ENCODE measurements around the gene SUGCT. TPM values are rescaled to one million over a fixed set of nuclear protein-coding genes. Genes with fewer than 3 reads are reported as not detected.

The SUGCT gene
- total RNA-seq, 2 experiments from 2014 or later = 0.76 to 1.5 TPM

- Mint-ChIP-seq H3K27me3 (no peaks in the 10 kb centered on the region), H3K4me1 (ENCODE audit: low read depth) (no peaks in the 10 kb centered on the region), H3K36me3 (no peaks in the 10 kb centered on the region), H3K27ac (no peak overlapping the region), H3K4me3 (no peak overlapping the region), H3K9me3 (no peaks in the 10 kb centered on the region)
- intact Hi-C loops (cut with micrococcal nuclease) = no loop called here
- ChIA-PET CTCF (no interaction called here), POLR2A (no interaction called here)
- no peak for DNase-seq
These were observed 219.9 kb downstream of the SUGCT start for GRCh38 chr7:40354711-40355110.

GRCh38 chr7:40356312-40356711, 221.5 kb downstream of the SUGCT start:
- intact Hi-C loops (cut with micrococcal nuclease) = no loop called here
- Mint-ChIP-seq H3K9me3 (peaks cover 3% of the 10 kb centered on the region), H3K27me3 (no peaks in the 10 kb centered on the region), H3K36me3 (no peaks in the 10 kb centered on the region), H3K4me3 (no peak overlapping the region), H3K27ac (no peak overlapping the region), H3K4me1 (ENCODE audit: low read depth) (no peaks in the 10 kb centered on the region)
- DNase-seq = no peak
- ChIA-PET POLR2A (no interaction called here), CTCF (no interaction called here)

- no peaks in the 10 kb centered on the region for H3K36me3 Mint-ChIP-seq
- H3K27ac Mint-ChIP-seq = no peak overlapping the region
- no peaks in the 10 kb centered on the region for H3K27me3 Mint-ChIP-seq
- peaks cover 5% of the 10 kb centered on the region for H3K9me3 Mint-ChIP-seq
- no peak for DNase-seq
- intact Hi-C loops (cut with micrococcal nuclease) = no loop called here
- ChIA-PET CTCF (no interaction called here), POLR2A (no interaction called here)
- no peak overlapping the region for H3K4me3 Mint-ChIP-seq
- H3K4me1 Mint-ChIP-seq (ENCODE audit: low read depth) = no peaks in the 10 kb centered on the region
These were observed 222.3 kb downstream of the SUGCT start for GRCh38 chr7:40356871-40357709.

DNA sequence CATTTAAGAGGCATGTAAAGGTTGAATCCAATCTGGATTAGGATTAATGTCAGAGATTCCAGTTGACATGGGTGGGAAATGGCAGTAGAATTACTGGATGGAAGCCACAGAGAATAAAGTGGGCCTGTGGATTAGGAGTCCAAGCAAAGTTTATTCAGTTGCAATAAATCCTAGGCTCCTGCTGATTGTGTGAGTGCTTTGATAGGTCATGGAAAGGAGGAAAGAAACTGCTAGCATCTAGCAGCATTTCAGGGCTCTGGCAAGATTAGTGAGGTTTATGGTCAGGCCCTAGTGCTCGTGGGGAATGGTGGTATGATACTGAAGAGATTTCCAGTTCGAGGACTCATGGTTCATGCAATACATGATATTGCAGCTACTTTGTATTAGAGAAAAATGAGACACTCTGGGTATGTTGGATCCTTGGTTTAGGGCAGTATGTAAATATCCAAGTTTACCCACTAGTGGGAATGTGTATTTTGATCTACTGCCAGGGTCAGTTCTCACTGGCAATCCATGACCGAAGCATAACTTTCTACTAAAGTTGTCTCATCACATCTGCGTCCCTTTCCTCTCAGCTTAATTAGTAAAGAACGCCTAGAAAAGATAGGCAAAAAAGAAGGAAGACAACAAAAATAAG, 235.0 kb downstream of the SUGCT start:
- no peaks in the 10 kb centered on the region for H3K4me1 Mint-ChIP-seq (ENCODE audit: low read depth)
- no peak overlapping the region for H3K27ac Mint-ChIP-seq
- ChIA-PET POLR2A (no interaction called here), CTCF (no interaction called here)
- peaks cover 8% of the 10 kb centered on the region for H3K9me3 Mint-ChIP-seq
- no peaks in the 10 kb centered on the region for H3K27me3 Mint-ChIP-seq
- H3K36me3 Mint-ChIP-seq = no peaks in the 10 kb centered on the region
- DNase-seq = no peak
- H3K4me3 Mint-ChIP-seq = no peak overlapping the region
- intact Hi-C loops (cut with micrococcal nuclease) = no loop called here

- CTCF ChIA-PET = no interaction called here
- POLR2A ChIA-PET = no interaction called here
- H3K27me3 Mint-ChIP-seq = no peaks in the 10 kb centered on the region
These were observed 237.1 kb downstream of the SUGCT start for GRCh38 chr7:40371806-40372440.

DNA sequence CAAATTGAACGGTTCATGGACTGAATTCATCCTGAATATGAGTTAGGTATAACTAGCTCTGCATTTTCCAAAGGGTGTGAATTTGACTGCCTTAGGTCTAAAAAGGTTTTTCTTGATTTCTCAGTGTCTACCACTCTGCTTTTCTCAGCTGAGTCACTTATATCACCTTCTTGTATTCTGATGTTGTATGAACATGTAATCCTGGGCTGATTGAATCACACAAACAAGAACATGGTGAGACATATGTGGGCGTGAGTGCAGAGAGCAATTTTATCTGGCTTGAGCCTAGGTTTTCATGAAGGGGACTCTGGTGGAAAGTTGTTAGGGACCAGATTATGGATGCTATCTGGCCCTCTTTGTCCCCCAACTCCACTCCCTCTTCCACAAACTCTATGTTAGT, 239.8 kb downstream of the SUGCT start:
- Mint-ChIP-seq H3K36me3 (no peaks in the 10 kb centered on the region), H3K4me1 (ENCODE audit: low read depth) (no peaks in the 10 kb centered on the region), H3K27ac (no peak overlapping the region), H3K4me3 (no peak overlapping the region), H3K9me3 (peaks cover 4% of the 10 kb centered on the region), H3K27me3 (no peaks in the 10 kb centered on the region)
- ChIA-PET CTCF (no interaction called here), POLR2A (no interaction called here)
- intact Hi-C loops (cut with micrococcal nuclease) = no loop called here
- DNase-seq = no peak

More at GRCh38 chr7:40371806-40372440, 237.1 kb downstream of the SUGCT start:
- intact Hi-C loops (cut with micrococcal nuclease) = no loop called here
- H3K27ac Mint-ChIP-seq = no peak overlapping the region
- H3K9me3 Mint-ChIP-seq = peaks cover 8% of the 10 kb centered on the region
- H3K4me1 Mint-ChIP-seq (ENCODE audit: low read depth) = no peaks in the 10 kb centered on the region
- no peaks in the 10 kb centered on the region for H3K36me3 Mint-ChIP-seq
- H3K4me3 Mint-ChIP-seq = no peak overlapping the region
- DNase-seq = no peak

- Mint-ChIP-seq H3K27ac (no peak overlapping the region), H3K4me3 (no peak overlapping the region), H3K27me3 (no peaks in the 10 kb centered on the region), H3K4me1 (ENCODE audit: low read depth) (no peaks in the 10 kb centered on the region), H3K9me3 (peaks cover 2% of the 10 kb centered on the region), H3K36me3 (no peaks in the 10 kb centered on the region)
- intact Hi-C loops (cut with micrococcal nuclease) = no loop called here
- CTCF ChIA-PET = no interaction called here
- POLR2A ChIA-PET = no interaction called here
- DNase-seq = no peak
These were observed 245.3 kb downstream of the SUGCT start for GRCh38 chr7:40380111-40380510.

GRCh38 chr7:40382145-40382544, 247.3 kb downstream of the SUGCT start:
- no peaks in the 10 kb centered on the region for H3K36me3 Mint-ChIP-seq
- ChIA-PET POLR2A (no interaction called here), CTCF (no interaction called here)
- H3K4me1 Mint-ChIP-seq (ENCODE audit: low read depth) = no peaks in the 10 kb centered on the region
- peaks cover 2% of the 10 kb centered on the region for H3K9me3 Mint-ChIP-seq
- H3K27me3 Mint-ChIP-seq = no peaks in the 10 kb centered on the region
- no peak overlapping the region for H3K4me3 Mint-ChIP-seq
- intact Hi-C loops (cut with micrococcal nuclease) = no loop called here
- no peak for DNase-seq
- H3K27ac Mint-ChIP-seq = no peak overlapping the region

DNA sequence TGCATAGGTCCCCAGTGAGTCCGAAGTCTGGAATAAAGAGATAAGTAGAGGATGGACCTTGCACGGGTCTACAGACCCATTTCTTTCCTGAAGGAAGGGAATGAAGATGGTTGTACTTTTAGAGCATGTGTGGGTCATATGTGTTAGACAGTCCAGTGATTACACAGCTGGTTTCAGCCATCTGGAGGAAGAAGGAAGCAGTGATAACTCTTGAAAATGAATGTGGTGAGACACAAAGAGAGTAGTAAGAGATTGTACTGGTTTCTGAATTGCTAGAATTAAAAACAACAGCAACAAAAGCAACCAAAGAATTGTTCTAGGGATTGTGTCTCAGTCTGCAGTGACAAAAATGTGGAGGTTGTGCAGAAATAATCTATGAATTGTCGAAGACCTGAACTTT, 258.9 kb downstream of the SUGCT start:
- Mint-ChIP-seq H3K4me1 (ENCODE audit: low read depth) (no peaks in the 10 kb centered on the region), H3K27me3 (no peaks in the 10 kb centered on the region), H3K9me3 (peaks cover 5% of the 10 kb centered on the region), H3K4me3 (no peak overlapping the region), H3K36me3 (no peaks in the 10 kb centered on the region), H3K27ac (no peak overlapping the region)
- ChIA-PET POLR2A (no interaction called here), CTCF (no interaction called here)
- DNase-seq = no peak
- intact Hi-C loops (cut with micrococcal nuclease) = no loop called here

GRCh38 chr7:40394400-40394799, 259.6 kb downstream of the SUGCT start:
- Mint-ChIP-seq H3K9me3 (peaks cover 7% of the 10 kb centered on the region), H3K36me3 (no peaks in the 10 kb centered on the region), H3K27me3 (no peaks in the 10 kb centered on the region), H3K4me1 (ENCODE audit: low read depth) (no peaks in the 10 kb centered on the region), H3K27ac (no peak overlapping the region), H3K4me3 (no peak overlapping the region)
- no peak for DNase-seq
- intact Hi-C loops (cut with micrococcal nuclease) = no loop called here
- ChIA-PET CTCF (no interaction called here), POLR2A (no interaction called here)

GRCh38 chr7:40400525-40400924, 265.7 kb downstream of the SUGCT start:
- no peak overlapping the region for H3K4me3 Mint-ChIP-seq
- ChIA-PET POLR2A (no interaction called here), CTCF (no interaction called here)
- peaks cover 5% of the 10 kb centered on the region for H3K9me3 Mint-ChIP-seq
- no peak overlapping the region for H3K27ac Mint-ChIP-seq
- H3K27me3 Mint-ChIP-seq = no peaks in the 10 kb centered on the region
- H3K36me3 Mint-ChIP-seq = no peaks in the 10 kb centered on the region
- no peaks in the 10 kb centered on the region for H3K4me1 Mint-ChIP-seq (ENCODE audit: low read depth)
- DNase-seq = no peak
- intact Hi-C loops (cut with micrococcal nuclease) = no loop called here

DNA sequence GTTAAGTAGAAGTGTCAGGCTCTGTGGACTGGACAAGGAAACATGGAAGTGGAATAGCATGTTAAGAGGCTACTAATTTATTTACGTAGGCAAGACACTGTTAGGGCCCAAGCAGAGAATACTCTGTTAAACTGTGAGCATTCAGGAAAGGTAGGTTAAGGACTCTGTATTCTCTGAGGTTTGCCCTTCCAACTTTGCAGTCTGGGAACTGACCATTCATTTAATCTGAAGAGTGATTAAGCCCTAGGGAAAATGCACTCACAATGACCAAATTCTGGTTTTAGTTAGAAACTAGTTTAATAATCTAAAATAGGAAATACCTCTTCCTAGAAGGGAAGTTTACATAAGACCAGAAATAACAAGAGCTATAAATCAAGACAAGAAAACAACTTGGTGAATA, 266.6 kb downstream of the SUGCT start:
- Mint-ChIP-seq H3K9me3 (peaks cover 8% of the 10 kb centered on the region), H3K4me3 (no peak overlapping the region), H3K27me3 (no peaks in the 10 kb centered on the region), H3K27ac (no peak overlapping the region), H3K36me3 (no peaks in the 10 kb centered on the region), H3K4me1 (ENCODE audit: low read depth) (no peaks in the 10 kb centered on the region)
- intact Hi-C loops (cut with micrococcal nuclease) = no loop called here
- no peak for DNase-seq
- POLR2A ChIA-PET = no interaction called here
- CTCF ChIA-PET = no interaction called here

- intact Hi-C loops (cut with micrococcal nuclease) = no loop called here
- no peak overlapping the region for H3K4me3 Mint-ChIP-seq
- no peaks in the 10 kb centered on the region for H3K4me1 Mint-ChIP-seq (ENCODE audit: low read depth)
These were observed 267.9 kb downstream of the SUGCT start for GRCh38 chr7:40402661-40403060.

More at GRCh38 chr7:40402661-40403060, 267.9 kb downstream of the SUGCT start:
- H3K27me3 Mint-ChIP-seq = no peaks in the 10 kb centered on the region
- no peak for DNase-seq
- ChIA-PET CTCF (no interaction called here), POLR2A (no interaction called here)
- no peak overlapping the region for H3K27ac Mint-ChIP-seq
- H3K9me3 Mint-ChIP-seq = peaks cover 8% of the 10 kb centered on the region
- H3K36me3 Mint-ChIP-seq = no peaks in the 10 kb centered on the region
